GM12874 (cell line): ENCODE data around the gene SLC25A31.

Experiments
- CTCF ChIP-seq: IDR thresholded peaks from 2 replicates; pipeline ENCODE4 v1.5.1; 2011; ENCODE audit warnings: low read depth, mild to moderate bottlenecking, control low read depth, low read length, moderate library complexity; ENCODE audit not compliant: insufficient read depth

SLC25A31 gene

GRCh38 chr4:127777487-127777886 is 47.3 kb downstream of the SLC25A31 start:
- no peak for TF ChIP-seq CTCF

DNA sequence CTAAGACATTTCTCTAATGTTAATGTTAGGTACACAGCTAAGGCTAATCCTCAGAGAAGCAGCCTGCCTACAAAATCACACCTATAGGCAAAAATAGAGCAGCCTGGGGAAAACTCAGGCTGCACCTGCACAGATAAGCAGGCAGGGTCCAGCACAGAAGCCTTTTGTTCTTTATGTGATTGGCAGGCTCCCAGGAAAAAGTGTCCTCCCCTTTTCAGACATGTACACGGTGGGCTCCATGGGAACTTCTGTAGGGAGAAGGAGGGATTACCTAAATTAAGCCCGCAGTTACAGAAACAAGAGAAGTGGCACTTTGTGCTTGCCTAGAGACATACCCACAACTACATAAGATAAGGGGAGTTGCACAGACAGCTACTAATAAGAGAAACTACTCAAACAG is 47.9 kb downstream of the SLC25A31 start:
- TF ChIP-seq CTCF: no peak

GRCh38 chr4:127780598-127780997 is 50.4 kb downstream of the SLC25A31 start:
- TF ChIP-seq CTCF: no peak

DNA sequence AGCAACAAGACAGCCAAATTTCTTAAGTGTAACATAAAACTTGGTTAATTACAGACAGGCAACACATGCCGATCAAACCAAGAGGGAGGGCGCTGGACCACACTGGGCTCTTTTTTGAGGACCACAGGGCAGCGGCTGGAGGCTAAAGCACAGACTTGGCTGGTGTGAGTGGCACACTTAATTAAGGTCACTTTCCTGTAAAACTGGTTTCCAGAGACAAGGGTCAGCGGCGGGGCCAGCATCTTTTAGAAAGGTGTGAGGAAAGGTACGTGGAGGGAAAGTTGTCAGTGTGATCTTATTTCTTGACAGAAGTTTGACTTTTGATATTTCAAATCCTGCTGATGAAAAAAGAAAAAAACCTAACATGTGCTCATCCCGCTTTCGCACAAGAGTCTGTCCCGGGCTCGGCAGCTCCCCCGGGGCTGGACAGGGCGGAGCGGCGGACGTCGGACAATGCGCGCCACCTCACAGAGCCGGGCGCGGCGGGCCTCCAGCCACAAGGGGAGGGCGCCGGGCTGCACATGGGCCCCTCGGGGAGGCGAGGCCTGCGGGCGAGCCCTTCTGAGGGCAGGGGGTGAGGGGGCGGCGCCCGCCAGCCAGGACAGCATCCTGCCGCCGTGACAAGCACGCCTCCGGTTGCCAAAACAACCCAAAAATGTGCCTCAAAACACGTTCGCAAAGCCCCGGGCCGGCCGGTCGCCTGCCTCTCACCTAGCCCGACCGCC is 51.3 kb downstream of the SLC25A31 start:
- TF ChIP-seq CTCF: no peak

GRCh38 chr4:127782025-127782274 is 51.8 kb downstream of the SLC25A31 start:
- no peak for TF ChIP-seq CTCF

GRCh38 chr4:127782275-127783025 is 52.2 kb downstream of the SLC25A31 start, which contains the start of gene HSPA4L:
Gene HSPA4L (plus strand): TSS chr4:127782322. CDS start chr4:127782551, 229 bp downstream.
- TF ChIP-seq CTCF: peak; percentile 35; the same call in 1 of the 2 replicates

- TF ChIP-seq CTCF: no peak
Measured at GRCh38 chr4:127783026-127783769, 53.0 kb downstream of the SLC25A31 start.
